OCI-LY3 (cell line): ENCODE results near the gene FAM184A.

Source experiments
- EZH2phosphoT487 ChIP-seq: fragments of 200-600 bp; shearing (Covaris generic); IDR thresholded peaks from 2 replicates; pipeline ENCODE4 v1.6.1; 2018; ENCODE audit warnings: antibody characterized with exemption, mixed run types, low read depth
- TF ChIP-seq, protein P1 (sequence below): fragments of 200-600, 300-600 bp; sonication (generic); IDR thresholded peaks from 2 replicates; pipeline ENCODE4 v1.5.1; 2014; ENCODE audit warnings: antibody characterized with exemption, low read length, low read depth

- TF ChIP-seq, protein P1, sequence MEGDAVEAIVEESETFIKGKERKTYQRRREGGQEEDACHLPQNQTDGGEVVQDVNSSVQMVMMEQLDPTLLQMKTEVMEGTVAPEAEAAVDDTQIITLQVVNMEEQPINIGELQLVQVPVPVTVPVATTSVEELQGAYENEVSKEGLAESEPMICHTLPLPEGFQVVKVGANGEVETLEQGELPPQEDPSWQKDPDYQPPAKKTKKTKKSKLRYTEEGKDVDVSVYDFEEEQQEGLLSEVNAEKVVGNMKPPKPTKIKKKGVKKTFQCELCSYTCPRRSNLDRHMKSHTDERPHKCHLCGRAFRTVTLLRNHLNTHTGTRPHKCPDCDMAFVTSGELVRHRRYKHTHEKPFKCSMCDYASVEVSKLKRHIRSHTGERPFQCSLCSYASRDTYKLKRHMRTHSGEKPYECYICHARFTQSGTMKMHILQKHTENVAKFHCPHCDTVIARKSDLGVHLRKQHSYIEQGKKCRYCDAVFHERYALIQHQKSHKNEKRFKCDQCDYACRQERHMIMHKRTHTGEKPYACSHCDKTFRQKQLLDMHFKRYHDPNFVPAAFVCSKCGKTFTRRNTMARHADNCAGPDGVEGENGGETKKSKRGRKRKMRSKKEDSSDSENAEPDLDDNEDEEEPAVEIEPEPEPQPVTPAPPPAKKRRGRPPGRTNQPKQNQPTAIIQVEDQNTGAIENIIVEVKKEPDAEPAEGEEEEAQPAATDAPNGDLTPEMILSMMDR, result no peak
- TF ChIP-seq EZH2phosphoT487, result no peak
Measured at GRCh38 chr6:118993358-118993757, 85.1 kb downstream of the FAM184A start.
